ENCODE measurements around the gene IL10RA.
"Not testable (repeated sequence)": the region's sequence is repeated elsewhere in the genome, so short reads cannot be mapped to it uniquely, and the experiment has no call there.

IL10RA gene

DNA sequence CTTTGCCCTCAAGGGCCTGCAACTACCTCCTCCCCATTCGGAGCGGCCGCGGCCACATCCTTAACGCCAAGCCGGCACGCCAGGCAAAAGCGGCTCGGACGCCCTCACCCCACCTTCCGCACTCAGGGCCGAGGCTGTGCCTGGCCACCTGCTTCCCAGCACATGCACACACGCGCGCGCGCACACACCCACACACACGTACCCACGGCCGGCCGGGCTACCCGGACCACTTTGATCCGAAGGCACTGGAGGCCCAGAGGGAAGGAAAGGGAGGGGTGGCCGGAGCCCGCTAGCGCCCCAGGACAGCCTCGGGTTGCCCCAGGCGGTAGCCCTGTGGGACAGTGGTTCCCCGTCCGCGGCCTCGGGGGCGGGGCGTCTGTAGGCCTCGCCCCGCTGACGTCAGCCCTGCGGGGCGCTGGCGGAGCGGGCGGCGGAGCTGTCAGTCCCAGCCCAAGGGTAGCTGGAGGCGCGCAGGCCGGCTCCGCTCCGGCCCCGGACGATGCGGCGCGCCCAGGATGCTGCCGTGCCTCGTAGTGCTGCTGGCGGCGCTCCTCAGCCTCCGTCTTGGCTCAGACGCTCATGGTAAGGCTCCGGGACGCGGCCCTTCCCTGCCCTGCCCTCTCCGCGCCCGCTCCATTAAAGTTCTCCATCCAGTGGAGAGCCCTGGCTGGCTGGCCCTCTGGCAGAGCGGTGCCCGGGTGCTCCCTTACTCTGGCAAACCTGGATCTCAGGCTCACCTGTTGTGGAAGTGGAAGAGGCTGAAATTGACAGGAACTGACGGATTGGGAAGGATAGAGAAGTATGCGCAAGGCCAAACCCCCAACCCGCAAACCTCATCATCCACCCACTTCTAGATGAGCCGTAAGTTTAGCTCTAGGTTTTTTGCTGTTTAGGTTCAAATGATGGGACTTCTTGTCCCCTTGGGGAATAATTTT lies at the start of gene IL10RA:
TSS of gene IL10RA (plus strand) at position 442 of the 935 bp plus-strand sequence. CDS start at position 516, 74 bp downstream.
- Mint-ChIP-seq H3K9me3 (no peaks in the 10 kb centered on the region), H3K27ac (peak within 1 kb of the TSS; percentile 90), H3K4me1 (peaks cover 82% of the 10 kb centered on the region), H3K4me3 (peak within 1 kb of the TSS; percentile 88), H3K27me3 (no peaks in the 10 kb centered on the region), H3K36me3 (peaks cover 14% of the 10 kb centered on the region)

DNA sequence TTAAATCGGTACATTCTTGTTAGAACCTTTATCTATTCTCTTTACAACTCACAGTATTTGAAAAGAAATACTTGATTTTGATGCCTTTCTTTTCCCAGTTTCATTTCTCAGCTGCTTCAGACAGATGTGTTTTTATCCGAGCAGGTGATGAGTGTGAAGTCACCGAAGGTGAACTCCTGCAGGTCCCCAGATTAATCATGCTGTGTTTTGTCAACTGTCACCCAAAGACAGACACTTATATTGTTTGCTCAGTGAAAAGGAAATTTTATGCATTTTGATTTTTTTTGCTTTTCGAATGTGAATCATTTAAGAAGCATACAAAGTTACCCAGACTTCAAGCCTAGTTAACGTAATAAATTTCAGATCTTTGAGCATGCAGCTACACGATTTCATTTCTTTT lies 49.2 kb upstream of the IL10RA start:
- Mint-ChIP-seq H3K36me3 (no peaks in the 10 kb centered on the region), H3K4me1 (peaks cover 17% of the 10 kb centered on the region)

DNA sequence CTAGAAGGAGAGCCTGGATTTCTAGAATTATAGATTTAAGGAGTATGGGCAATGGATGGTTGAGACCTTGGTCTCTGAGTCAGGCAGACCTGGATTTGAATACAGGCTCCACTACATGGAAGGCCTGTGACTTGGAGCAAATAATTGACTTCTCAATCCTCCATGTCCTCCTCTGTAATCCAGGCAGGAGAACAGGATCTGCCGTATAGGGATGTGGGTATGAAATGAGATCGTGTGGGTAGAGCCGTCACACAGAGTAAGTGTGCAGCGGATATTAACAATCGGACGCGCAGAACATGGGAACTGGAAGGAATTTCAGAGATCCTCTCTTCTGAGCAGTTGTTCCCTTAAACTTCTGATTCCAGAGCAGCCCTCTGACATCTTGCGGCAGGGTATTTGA lies 45.5 kb upstream of the IL10RA start:
- H3K9me3 Mint-ChIP-seq, result no peaks in the 10 kb centered on the region
- H3K36me3 Mint-ChIP-seq, result no peaks in the 10 kb centered on the region
- no peaks in the 10 kb centered on the region for H3K27me3 Mint-ChIP-seq
- no peak overlapping the region for H3K4me3 Mint-ChIP-seq
- H3K27ac Mint-ChIP-seq, result no peak overlapping the region
- no peaks in the 10 kb centered on the region for H3K4me1 Mint-ChIP-seq

More for the DNA sequence above, 49.2 kb upstream of the IL10RA start:
- no peaks in the 10 kb centered on the region for H3K27me3 Mint-ChIP-seq
- H3K9me3 Mint-ChIP-seq, result no peaks in the 10 kb centered on the region
- H3K27ac Mint-ChIP-seq, result no peak overlapping the region
- H3K4me3 Mint-ChIP-seq, result no peak overlapping the region

DNA sequence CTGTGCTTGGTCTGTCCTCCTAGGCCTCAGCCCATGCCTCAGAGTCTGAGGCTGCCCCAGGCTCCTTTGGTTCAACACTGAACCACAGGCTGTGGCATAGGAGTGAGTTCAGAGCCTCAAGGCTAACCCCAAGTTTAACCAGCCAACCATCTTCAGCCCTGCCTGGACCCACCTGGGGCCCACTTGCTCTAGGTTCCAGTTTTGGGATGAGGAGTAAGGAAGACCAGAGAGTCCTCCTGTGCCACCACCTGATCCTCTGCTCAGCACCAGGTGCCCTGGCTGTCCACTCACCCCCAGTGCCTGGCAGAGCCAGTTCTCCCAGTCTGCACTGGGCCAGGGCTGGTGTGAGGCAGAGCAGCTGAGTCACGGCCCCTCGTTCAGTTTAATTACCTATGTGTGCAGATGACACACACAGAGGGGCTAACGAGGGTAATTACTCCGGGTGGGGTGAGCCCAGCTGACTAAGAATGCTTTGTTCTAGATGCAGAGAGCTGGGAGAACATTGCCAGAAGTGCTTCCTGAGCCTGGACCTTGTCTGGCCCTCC lies 45.0 kb upstream of the IL10RA start:
- Mint-ChIP-seq H3K4me3 (no peak overlapping the region), H3K36me3 (no peaks in the 10 kb centered on the region), H3K4me1 (peaks cover 1% of the 10 kb centered on the region), H3K27ac (no peak overlapping the region), H3K27me3 (no peaks in the 10 kb centered on the region), H3K9me3 (no peaks in the 10 kb centered on the region)

DNA sequence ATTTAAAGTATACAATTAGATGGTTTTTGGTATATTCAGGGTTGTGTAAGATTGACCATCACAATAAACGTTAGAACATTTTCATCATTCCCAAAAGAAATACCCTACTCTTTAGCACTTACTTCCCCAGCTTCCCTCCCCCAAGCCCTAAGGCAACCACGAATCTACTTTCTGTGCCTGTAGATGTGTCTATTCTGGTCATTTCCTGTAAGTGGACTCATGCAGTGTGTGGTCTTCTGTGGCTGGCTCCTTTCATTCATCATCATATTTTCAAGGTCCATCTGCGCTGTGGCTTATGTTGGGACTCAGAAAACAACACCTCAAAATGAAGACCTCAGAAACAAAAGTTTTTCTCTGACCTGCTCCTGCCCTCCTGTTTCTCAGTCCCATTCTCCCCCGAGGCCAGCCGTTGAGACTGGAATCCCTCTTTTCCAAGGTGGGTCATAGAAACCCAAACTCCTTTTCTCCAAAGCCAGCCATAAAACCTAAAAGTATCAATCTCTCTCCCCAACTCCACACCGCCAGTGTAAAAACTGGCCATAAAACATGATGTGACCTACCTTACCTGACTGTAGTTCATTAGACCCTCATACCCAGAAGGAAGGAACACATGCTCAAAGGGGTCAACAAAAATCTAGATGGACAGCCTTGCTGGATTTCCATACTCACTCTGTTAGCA lies 44.1 kb upstream of the IL10RA start:
- Mint-ChIP-seq H3K36me3 (no peaks in the 10 kb centered on the region), H3K27me3 (no peaks in the 10 kb centered on the region), H3K27ac (no peak overlapping the region), H3K4me1 (peaks cover 10% of the 10 kb centered on the region), H3K4me3 (no peak overlapping the region), H3K9me3 (no peaks in the 10 kb centered on the region)

DNA sequence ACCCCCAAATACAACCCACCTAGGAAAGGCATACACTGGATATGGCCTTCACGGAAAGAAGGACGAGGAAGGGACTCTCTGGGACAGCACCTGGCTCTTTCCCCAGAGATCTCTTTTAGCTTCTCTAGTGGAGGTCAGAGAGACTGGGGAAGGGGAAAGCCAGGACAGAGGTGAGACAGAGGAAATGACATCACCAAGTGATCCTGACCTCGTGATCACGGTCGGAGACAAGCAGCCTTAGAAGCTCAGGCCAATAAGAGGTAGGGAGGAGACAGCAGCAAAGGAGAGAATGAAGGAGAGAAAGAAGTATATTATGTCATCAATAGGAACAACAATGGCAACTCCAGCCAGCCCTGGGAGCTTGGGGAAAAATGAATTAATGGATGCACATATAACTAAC lies 41.6 kb upstream of the IL10RA start:
- no peaks in the 10 kb centered on the region for H3K27me3 Mint-ChIP-seq
- H3K9me3 Mint-ChIP-seq, result no peaks in the 10 kb centered on the region
- H3K36me3 Mint-ChIP-seq, result no peaks in the 10 kb centered on the region
- H3K27ac Mint-ChIP-seq, result no peak overlapping the region
- H3K4me3 Mint-ChIP-seq, result no peak overlapping the region
- H3K4me1 Mint-ChIP-seq, result peaks cover 33% of the 10 kb centered on the region

DNA sequence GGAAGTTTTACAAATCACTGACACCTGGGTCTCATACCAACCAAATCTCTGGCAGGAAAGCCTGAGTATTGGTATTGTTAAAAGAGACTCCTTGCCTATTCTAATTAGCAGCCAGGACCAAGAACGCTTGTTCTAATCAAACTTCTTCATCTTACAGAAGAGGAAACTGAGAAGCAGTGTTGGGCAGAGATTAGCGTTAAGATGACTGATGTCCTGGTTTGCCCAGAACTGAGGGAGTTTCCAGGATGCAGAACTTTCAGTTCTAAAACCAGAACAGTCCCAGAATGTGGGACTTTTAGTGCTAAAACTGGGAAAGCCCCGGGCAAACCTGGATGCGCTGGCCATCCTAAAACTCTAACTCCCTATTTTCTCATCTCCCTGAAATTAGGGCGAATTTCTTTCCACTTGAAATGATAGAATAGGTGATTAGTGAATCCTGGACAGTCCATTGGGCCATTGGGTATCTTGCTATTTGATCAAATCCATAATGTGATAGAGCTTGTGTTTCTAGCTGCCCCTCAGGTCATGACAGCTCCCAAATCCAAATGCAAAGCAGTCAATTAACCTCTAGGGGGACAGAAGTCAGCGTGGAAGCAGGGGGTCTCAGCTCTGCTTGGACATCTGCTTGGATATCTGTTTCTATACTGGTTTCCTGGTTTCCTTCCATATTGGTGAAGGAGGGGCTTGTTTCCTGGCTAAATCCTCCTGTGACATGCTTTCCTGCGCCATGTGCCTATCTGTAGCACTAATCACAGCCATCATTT lies 41.0 kb upstream of the IL10RA start:
- no peak overlapping the region for H3K27ac Mint-ChIP-seq
- no peak overlapping the region for H3K4me3 Mint-ChIP-seq
- peaks cover 40% of the 10 kb centered on the region for H3K4me1 Mint-ChIP-seq
- H3K36me3 Mint-ChIP-seq, result no peaks in the 10 kb centered on the region
- no peaks in the 10 kb centered on the region for H3K9me3 Mint-ChIP-seq
- H3K27me3 Mint-ChIP-seq, result no peaks in the 10 kb centered on the region

DNA sequence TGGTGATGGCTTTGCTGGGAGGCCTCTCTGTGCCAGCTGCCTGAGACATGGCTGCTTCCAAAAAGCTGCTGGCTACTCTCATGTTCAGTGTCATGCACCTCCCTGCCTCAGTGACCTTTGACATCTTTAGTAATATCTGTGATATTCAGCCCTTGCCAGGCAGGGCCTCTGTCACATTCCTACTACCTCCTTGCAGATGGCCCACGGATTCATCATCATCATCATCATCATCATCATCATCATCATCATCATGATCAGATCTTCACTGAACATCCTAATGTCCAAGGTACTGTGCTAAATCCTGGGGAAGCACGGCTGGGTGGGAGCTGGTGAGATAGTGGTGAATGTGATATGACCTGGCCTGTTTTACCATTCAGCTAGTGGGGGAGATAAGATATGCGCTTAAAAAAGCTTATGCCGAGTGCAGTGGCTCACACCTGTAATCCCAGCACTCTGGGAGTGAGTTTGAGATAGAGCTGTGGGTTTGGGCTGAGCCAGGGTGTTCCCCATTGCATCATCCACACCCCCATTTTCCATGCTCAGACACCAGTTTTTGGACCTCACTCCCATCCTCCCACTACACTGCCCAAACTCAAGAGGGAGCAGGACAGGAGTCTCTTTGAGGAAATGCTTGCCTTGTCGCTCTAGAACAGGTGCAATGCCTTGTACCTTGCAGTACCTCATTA lies 39.9 kb upstream of the IL10RA start:
- Mint-ChIP-seq H3K4me3 (no peak overlapping the region), H3K27ac (no peak overlapping the region), H3K9me3 (no peaks in the 10 kb centered on the region), H3K36me3 (no peaks in the 10 kb centered on the region), H3K4me1 (peaks cover 51% of the 10 kb centered on the region), H3K27me3 (no peaks in the 10 kb centered on the region)

DNA sequence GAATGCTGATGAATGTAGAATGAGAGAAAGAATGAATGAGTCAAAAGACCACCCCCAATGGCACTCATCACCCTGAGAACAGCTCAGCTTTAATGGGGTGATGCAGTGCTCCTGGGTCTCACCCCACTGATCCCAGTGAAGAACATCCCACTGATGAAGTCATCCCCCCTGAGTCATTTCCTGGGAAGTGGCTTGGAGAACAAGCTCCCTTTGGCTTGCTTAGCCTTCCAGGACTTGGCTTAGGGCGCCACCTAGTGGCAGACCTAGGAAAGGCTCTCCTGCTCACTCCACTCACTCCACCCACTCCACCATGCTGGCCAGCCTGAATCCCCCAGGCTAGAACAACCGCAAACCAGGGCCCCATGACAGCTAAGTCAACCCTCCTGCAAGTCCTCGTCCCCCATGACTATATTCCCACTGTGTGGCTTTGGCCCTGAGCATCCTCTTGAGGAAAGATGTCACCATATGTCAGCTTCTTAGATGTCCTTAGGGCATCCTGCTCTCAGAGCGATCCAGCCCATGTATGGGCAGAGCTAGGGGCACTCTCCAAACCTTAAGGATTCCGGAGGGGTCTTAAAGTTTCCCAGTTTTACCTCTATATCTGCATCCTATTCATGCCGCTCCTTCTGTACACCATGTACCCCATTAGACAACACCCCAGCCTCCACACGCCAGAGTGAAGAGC lies 39.2 kb upstream of the IL10RA start:
- Mint-ChIP-seq H3K36me3 (no peaks in the 10 kb centered on the region), H3K4me1 (peaks cover 57% of the 10 kb centered on the region), H3K4me3 (no peak overlapping the region), H3K27ac (no peak overlapping the region), H3K27me3 (no peaks in the 10 kb centered on the region), H3K9me3 (no peaks in the 10 kb centered on the region)

DNA sequence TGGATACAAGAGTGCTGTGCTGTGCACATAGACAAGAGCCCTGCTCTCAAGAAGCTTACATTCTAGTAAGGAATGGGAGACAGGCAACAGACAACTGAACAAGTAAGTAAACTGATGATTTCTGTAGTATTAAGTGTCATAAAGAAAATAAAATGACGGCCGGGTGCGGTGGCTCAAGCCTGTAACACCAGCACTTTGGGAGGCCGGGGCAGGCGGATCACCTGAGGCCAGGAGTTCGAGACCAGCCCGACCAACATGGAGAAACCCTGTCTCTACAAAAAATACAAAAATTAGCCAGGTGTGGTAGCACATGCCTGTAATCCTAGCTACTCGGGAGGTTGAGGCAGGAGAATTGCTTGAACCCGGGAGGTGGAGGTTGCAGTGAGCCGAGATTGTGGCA lies 38.4 kb upstream of the IL10RA start:
- H3K4me3 Mint-ChIP-seq, H3K27me3 Mint-ChIP-seq, H3K36me3 Mint-ChIP-seq, H3K27ac Mint-ChIP-seq, H3K9me3 Mint-ChIP-seq: not testable (repeated sequence)
- peaks cover 65% of the 10 kb centered on the region for H3K4me1 Mint-ChIP-seq

DNA sequence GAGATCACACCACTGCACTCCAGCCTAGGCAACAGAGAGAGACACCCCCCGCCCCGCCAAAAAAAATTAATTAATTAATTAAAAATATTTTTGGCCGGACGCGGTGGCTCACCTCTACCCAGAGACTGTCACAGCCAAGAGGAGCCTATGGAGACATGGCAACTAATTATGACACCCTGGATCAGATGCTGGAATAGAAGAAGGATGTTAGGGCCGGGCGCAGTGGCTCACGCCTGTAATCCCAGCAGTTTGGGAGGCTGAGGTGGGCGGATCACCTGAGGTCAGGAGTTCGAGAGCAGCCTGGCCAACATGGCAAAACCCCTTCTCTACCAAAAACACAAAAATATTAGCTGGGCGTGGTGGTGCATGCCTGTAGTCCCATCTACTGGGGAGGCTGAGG lies 37.7 kb upstream of the IL10RA start:
- H3K4me1 Mint-ChIP-seq, result peaks cover 72% of the 10 kb centered on the region
- H3K27me3 Mint-ChIP-seq, H3K9me3 Mint-ChIP-seq, H3K27ac Mint-ChIP-seq, H3K36me3 Mint-ChIP-seq, H3K4me3 Mint-ChIP-seq: not testable (repeated sequence)

DNA sequence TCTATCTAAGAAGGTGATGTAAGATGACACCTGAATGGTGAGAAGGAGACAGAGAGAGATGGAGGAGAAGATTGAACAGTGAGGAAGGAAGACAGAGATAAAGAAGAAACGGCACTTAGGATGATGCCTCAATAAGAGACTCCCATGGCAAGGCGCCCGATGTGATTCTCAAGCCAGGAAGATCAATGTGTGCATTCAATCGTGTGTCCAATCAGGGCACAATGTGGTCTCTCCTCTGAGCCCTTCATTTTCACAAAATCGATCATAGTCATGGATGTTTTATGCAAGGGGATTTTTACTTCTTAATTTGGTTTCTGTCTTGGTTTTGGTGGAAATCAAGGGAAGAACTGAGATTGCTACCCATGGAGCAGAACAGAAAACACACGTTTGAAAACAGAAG lies 37.1 kb upstream of the IL10RA start:
- H3K4me1 Mint-ChIP-seq, result peaks cover 78% of the 10 kb centered on the region
- peak overlapping the region; percentile 1 for H3K4me3 Mint-ChIP-seq

DNA sequence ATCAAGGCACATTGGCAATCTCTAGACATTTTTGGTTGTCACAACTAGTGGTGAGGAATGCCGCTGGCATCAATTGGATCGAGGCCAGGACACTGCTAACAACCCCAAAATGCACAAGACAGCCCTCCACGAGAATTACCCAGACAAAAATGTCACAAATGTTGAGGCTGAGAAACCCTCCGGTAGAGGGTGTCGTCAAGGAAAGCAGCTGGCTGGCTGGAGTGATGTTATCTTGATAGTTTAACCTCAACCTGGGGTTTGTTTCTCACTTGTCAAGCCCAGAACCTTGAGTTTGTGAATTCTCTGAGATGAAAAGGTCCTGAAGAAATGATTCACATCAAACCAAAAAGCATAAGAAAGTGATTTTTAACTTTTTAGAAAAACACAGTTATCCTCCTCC lies 35.9 kb upstream of the IL10RA start:
- Mint-ChIP-seq H3K4me3 (peak overlapping the region; percentile 77), H3K36me3 (no peaks in the 10 kb centered on the region), H3K27ac (peak overlapping the region; percentile 13), H3K9me3 (no peaks in the 10 kb centered on the region), H3K27me3 (no peaks in the 10 kb centered on the region), H3K4me1 (peaks cover 86% of the 10 kb centered on the region)

More for the DNA sequence above, 37.1 kb upstream of the IL10RA start:
- Mint-ChIP-seq H3K36me3 (no peaks in the 10 kb centered on the region), H3K9me3 (no peaks in the 10 kb centered on the region), H3K27ac (peak overlapping the region; percentile 27), H3K27me3 (no peaks in the 10 kb centered on the region)

DNA sequence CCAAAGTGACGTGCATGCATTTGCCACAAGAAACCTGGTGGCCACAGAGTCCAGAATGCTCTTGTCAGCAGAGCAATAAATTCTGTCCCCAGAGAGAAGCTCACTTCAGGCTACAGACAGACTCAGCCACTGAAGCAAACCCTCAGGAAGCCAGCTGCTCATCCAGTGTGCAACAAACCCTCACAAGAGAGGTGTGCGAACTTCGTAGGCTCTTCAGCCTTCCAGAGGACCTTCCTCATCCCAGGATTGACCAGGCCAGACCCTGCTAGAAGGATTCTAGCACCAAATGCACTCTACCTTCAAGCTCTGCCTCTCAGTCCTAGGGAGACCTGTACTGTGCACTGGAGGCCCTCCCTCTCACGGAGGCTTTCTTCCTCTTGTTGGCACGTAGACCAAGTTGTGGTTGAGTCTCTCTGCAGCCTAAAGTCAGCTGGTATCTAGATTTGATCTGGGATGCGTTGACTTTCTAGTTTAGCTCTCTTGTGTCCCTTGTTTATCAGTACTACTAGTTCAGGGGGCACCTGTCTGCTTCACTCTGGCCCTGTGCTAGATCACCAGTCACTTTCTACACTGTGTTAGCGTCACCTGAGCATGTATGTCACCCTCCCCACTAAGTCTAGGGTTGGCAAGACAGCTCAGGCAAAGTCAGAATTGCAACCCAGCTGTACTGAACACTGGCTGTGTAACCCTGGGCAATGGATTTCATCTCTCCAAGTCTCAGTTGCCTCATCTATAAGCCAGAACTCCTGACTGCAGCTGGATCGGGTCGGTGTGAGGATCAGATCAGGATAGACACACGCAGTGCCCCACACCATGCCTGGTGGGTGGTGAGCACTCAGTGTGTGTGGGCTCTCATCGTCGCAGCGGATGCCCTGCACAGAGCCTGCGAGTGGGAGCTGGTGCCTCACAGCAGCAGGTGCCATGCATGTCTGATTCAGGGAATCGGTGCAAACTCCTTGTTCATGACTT lies 34.9 kb upstream of the IL10RA start:
- Mint-ChIP-seq H3K36me3 (no peaks in the 10 kb centered on the region), H3K27ac (peak overlapping the region; percentile 31), H3K4me3 (peak overlapping the region; percentile 77), H3K9me3 (no peaks in the 10 kb centered on the region), H3K27me3 (no peaks in the 10 kb centered on the region), H3K4me1 (peaks cover 92% of the 10 kb centered on the region)
